Upper lobe of left lung (tissue), 4 donors: ENCODE data around the gene EGFL7.

ENCODE experiments used
- EP300 ChIP-seq, 4 donors: sonication (generic); formaldehyde crosslinking; IDR thresholded peaks; one replicate each; pipeline ENCODE4 v1.5.1; 2017; ENCODE audit warnings: antibody characterized with exemption in 4 of 4, control low read depth in 2 of 4
- POLR2A ChIP-seq, 4 donors: fragments of 450-650 bp; IDR thresholded peaks; one replicate each; pipeline ENCODE4 v1.5.1; 2016 to 2017; ENCODE audit warnings: antibody characterized with exemption in 4 of 4, mild to moderate bottlenecking in 2 of 4
- POLR2AphosphoS5 ChIP-seq, 2 donors: sonication (generic); formaldehyde crosslinking; IDR thresholded peaks; one replicate each; pipeline ENCODE4 v1.5.1; 2017; ENCODE audit warnings: antibody characterized with exemption in 2 of 2
- TF ChIP-seq, protein P1 (sequence below), 6 experiments: fragments of 450-650 bp in 4 of 6; fragments of 200-600 bp in 2 of 6; sonication (generic) in 2 of 6; IDR thresholded peaks; one replicate each; pipeline ENCODE4 v1.5.1; 2016 to 2019; ENCODE audit warnings: antibody characterized with exemption in 6 of 6

DNA sequence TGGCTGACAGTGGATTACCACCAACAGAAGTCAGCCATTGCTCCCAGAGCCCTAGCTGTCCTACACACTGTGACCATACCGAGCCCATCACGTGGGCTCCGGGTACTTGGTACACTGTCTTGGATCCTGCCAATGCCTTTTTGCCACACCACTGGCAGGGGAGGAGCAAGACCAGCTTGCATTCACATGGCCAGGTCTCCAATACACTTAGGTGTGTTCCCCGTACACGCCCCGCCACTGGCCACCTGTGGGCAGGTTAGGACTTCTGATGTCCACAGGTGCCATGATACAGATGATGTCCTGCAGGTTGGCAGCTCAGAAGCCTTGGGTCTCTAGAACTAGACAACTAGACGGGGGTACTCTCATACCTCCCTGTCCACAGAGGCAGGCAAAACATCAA lies 44.3 kb downstream of the EGFL7 start:
- TF ChIP-seq POLR2AphosphoS5 (IDR thresholded peaks at IDR 0.05) (no peak), POLR2A (IDR thresholded peaks at IDR 0.05) (no peak), EP300 (IDR thresholded peaks at IDR 0.05) (no peak)
- TF ChIP-seq, protein P1, sequence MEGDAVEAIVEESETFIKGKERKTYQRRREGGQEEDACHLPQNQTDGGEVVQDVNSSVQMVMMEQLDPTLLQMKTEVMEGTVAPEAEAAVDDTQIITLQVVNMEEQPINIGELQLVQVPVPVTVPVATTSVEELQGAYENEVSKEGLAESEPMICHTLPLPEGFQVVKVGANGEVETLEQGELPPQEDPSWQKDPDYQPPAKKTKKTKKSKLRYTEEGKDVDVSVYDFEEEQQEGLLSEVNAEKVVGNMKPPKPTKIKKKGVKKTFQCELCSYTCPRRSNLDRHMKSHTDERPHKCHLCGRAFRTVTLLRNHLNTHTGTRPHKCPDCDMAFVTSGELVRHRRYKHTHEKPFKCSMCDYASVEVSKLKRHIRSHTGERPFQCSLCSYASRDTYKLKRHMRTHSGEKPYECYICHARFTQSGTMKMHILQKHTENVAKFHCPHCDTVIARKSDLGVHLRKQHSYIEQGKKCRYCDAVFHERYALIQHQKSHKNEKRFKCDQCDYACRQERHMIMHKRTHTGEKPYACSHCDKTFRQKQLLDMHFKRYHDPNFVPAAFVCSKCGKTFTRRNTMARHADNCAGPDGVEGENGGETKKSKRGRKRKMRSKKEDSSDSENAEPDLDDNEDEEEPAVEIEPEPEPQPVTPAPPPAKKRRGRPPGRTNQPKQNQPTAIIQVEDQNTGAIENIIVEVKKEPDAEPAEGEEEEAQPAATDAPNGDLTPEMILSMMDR (IDR thresholded peaks at IDR 0.05): no peak
